SK-N-SH (cell line): ENCODE measurements around the gene TCF7L2.

ENCODE experiments used
- GABPA ChIP-seq: IDR thresholded peaks from 2 replicates; pipeline ENCODE4 v1.4.0; 2012; ENCODE audit warnings: low read depth, mild to moderate bottlenecking
- JUND ChIP-seq: IDR thresholded peaks from 2 replicates; pipeline ENCODE4 v1.4.0; 2012
- TAF1 ChIP-seq: IDR thresholded peaks from 2 replicates; pipeline ENCODE4 v1.6.1; 2012; ENCODE audit warnings: low read depth, mild to moderate bottlenecking, low read length, moderate library complexity, borderline replicate concordance
- TF ChIP-seq, protein P1 (sequence below): fragments of 200-600 bp; sonication (generic); IDR thresholded peaks from 2 replicates; pipeline ENCODE4 v1.6.1; 2017; ENCODE audit warnings: antibody characterized with exemption, mild to moderate bottlenecking, moderate library complexity

DNA sequence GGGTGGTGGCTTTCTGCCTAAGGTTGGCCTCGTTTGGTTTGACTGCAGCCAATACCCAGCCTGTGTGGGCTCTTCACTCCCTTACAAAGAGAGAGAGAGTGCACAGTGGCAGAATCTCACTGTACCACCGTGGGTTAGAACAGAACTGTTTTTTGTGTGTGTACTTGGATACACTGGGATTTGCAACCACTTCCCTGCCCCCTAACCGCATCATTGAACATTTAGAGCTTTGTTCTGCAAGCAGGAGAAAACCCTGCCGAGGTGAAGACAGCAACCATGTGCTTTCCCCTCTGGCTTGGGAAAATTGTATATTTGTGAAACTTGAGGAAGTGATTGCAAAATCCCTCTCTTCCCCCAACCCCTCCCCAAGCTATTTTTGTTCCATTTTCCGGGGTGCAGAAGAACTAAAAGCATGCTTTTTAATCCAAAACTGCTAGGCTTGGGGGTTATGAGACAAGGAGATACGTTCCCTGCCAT lies 201.2 kb downstream of the TCF7L2 start:
- TF ChIP-seq TAF1: no peak
- TF ChIP-seq, protein P1, sequence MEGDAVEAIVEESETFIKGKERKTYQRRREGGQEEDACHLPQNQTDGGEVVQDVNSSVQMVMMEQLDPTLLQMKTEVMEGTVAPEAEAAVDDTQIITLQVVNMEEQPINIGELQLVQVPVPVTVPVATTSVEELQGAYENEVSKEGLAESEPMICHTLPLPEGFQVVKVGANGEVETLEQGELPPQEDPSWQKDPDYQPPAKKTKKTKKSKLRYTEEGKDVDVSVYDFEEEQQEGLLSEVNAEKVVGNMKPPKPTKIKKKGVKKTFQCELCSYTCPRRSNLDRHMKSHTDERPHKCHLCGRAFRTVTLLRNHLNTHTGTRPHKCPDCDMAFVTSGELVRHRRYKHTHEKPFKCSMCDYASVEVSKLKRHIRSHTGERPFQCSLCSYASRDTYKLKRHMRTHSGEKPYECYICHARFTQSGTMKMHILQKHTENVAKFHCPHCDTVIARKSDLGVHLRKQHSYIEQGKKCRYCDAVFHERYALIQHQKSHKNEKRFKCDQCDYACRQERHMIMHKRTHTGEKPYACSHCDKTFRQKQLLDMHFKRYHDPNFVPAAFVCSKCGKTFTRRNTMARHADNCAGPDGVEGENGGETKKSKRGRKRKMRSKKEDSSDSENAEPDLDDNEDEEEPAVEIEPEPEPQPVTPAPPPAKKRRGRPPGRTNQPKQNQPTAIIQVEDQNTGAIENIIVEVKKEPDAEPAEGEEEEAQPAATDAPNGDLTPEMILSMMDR: no peak
- no peak for TF ChIP-seq GABPA
- TF ChIP-seq JUND: no peak
